Fibroblast of gingiva (primary cell): ENCODE results near the gene DLX3.
"Not testable (repeated sequence)": the region's sequence is repeated elsewhere in the genome, so short reads cannot be mapped to it uniquely, and the experiment has no call there.

Experiments
- DNase-seq: peaks from one replicate; pipeline ENCODE4 v3.0.0-alpha.2; 2011; ENCODE audit warnings: low read depth

DLX3 gene

DNA sequence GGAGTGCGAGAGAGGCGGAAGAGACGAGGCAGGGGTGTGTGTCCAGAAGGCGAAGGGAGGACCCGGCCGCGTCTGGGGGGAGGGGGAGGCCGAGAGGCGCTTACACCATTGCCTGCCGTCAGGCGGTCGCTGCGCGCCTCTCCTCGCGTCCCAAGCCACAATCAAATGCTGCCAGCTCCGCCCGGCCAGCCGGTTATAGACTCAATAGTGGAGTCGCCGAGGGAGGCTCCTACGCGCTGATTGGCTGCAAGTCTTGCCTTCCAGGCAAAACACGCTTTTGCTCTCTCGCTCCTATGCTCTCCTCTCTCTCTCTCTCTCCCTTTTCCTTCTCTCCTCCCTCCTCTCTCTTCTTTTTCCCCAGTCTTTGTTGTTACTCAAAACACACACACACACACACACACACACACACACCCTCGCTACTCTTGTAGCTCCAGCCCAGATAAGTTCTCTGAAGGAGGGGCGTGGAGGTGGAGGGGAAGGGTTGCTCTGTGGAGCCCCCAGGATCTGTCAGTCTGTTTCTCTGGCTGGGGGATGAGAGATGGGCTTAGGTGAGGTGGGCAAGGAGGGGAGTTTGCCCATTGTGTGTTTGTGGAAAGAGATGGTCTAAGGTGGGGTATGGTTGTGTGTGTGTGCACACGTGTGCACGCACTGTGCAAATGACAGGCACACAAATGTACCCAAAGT is at the start of gene DLX3:
TSS of gene DLX3 (minus strand) at position 170 of the 684 bp plus-strand sequence. CDS start 226 bp downstream, outside the sequence.
- peak; percentile 72 for DNase-seq

DNA sequence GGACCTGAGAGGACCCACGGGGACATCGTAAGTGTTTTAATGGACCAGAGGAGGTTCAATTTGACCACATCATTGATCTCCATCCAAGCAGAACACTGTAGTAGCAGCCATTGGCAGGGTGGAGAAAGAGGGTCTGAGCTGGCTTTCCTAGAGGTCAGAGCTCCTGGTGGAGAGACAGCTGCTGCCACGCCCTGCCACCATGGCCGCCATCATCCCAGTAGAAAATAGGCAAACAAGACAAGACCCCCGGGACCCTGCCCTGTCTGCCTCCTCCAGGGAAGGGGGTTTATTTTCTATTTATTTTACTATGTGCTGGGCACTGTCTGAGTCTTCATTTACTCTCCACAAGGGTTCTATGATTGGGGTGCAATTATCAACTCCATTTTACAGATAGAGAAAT is 49.5 kb upstream of the DLX3 start:
- DNase-seq = no peak

DNA sequence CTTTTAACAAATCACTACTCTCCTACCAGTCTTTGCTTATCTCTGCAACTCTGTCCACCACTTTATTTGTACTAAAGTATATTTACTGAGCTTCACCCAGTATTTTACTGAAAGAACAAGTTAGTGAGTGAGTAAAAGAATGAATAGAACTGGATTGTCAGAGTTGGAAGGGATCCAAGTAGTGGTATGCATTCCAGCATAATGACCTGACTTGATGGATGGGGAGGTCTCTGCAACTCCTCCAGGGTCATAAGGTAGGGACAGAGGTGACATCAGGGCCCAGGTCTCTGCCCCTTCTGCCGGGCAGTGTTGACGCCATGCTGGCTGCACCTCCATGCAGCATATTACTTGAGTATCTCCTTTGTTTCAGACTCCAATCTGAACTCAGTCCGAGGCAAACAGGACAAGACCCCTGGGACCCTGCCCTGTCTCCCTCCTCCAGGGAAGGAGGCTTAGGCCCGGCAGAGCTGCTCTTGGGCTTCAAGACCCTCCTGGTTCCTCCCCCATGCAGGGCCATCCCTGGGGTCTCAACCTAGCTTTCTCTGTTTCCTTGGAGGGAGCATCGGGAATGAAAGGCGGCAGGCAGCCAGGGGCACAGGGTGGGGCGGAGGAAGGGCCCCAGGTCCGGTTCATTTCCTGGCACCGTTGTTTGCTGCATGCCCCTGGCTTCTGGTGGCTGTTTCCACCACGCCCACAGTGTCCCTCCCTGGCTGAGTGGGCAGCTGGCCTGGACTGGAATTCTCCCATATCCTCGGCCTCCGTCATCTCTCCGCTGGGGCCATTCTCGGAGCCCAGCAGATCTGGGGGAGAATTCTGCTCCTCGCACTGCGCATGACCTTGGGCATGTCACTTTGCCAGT is 48.5 kb upstream of the DLX3 start:
- DNase-seq = no peak

- no peak for DNase-seq
Measured at GRCh38 chr17:50042211-50042610, 47.2 kb upstream of the DLX3 start.

DNA sequence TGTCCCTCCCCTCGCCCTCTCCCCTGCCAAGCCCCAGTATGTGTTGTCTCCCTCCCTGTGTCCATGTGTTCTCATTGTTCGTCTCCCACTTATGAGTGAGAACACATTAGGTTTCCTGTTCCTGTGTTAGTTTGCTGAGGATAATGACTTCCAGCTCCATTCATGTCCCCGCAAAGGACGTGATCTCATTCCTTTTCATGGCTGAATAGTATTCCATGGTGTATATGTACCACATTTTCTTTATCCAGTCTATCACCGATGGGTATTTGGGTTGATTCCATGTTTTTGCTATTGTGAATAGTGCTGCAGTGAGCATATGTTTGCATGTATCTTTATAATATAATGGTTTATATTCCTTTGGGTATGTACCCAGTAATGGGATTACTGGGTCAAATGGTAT is 45.5 kb upstream of the DLX3 start:
- not testable (repeated sequence) for DNase-seq

GRCh38 chr17:50039058-50039457 is 44.0 kb upstream of the DLX3 start:
- no peak for DNase-seq

GRCh38 chr17:50037321-50038107 is 42.5 kb upstream of the DLX3 start:
- peak; percentile 76 for DNase-seq

DNA sequence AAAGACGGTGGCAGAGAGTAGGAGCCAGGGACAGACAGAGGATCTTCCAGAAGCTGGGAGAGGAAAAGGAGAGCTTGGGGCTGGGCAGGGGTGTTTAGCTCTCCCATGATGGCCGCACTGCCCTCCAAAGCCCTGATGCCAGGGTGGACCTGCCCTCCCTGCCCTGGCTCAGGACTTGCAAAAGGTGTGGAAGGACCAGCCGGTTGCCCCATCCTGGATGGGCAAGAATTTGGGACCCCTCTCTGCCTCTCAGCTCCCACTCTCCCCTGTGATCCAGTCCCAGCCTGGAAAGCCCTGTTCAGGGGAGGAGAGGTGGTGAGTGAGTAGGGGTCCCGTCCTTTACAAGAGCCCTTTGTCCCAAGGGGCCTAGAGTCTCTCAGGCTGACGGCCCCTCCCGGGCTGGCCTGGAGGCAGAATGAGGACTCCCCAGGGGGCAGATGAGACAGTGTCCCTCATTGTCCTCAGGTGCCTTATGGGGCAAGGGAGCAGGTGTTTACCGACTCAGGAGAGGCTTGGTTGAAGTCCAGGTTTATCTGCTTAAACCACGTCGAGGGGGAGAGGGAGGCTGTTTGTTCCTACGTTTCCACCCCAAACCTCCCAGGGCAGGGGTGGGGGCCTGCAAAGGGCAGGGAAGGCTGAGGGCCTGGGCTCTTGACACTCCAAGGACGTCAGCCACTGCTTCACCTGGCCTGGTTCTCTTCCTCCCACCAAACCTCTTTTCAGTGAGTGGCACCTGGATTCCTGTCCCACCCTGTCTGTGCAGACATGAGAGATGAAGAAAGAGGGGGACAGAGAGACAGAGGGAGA is 41.6 kb upstream of the DLX3 start:
- DNase-seq = no peak

GRCh38 chr17:50035945-50036344 is 40.9 kb upstream of the DLX3 start:
- no peak for DNase-seq

DNA sequence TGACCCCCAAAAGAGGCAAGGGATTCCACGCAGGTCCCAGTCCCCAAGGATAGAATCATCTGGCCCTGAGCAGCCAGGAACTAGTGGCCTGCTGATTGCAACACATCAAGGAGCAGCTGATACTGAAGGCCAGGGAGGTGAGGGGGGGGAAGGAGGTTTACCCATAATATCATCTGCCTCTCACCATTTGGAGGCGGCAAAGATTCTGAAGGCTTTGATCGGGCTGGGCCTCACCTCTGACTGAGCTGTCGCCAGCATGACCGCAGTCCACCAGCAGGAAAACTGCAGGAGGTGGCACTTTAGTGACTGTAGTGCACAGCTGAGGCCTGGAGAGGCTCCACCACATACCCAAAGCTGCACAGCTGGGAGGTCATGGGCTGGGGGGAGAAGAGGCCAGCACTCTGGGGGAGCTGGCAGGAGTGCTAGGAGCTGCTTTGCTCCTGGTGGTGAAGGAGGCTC is 40.4 kb upstream of the DLX3 start:
- no peak for DNase-seq

DNA sequence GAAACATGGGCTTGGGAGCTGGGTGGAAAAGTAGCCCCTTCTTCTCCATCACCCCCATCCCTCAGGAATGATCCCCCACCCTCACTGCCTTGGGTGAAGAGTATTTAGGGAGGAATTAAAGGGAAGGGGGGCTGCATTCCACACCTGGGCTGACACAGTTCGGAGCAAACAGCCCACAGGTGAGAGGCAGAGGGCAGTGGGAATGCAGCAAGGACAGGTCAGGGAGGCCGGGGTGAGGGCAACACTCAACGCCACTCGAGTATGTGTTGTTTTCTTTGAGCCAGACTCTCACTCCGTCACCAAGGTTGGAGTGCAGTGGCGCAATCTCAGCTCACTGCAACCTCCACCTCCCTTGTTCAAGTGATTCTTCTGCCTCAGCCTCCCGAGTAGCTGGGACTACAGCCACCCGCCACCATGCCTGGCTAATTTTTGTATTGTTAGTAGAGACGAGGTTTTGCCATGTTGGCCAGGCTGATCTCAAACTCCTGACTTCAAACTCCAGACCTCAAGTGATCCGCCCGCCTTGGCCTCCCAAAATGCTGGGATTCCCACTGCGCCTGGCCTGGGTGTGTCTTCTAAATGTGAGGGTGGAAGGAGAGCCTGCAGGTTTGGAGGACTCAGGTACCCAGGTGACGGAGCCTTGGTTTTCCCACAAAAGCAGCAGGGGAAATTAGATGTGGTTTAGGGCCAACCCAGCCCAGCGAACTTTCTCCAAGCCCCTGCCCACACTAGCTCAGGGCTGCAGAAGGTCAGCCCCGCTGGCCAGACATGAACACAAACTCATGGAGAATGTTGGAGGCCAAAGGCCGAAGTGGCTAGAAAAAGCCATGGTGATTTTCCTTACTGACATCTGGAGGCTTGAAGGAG is 39.7 kb upstream of the DLX3 start:
- no peak for DNase-seq

GRCh38 chr17:50033316-50033715 is 38.3 kb upstream of the DLX3 start:
- peak; percentile 86 for DNase-seq

DNA sequence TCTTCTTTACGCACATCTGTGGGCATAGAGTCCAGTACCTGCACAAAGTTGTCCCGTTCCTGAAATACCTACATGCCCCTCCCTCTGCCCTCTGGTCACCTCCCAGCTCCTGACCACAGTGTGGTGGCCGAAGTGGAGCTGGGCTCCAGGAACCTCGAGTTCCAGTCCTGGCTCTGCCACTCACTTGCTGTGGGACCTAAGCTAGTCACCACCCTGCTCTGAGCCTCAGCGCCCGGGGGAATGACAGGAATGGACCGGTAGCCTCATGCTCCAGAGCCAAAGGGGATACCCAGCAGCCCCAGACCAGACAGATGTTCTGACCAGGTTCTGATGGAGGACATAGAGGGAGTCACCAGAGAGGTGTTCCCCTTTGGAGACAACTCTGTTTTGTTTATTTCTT is 34.2 kb upstream of the DLX3 start:
- DNase-seq = no peak

DNA sequence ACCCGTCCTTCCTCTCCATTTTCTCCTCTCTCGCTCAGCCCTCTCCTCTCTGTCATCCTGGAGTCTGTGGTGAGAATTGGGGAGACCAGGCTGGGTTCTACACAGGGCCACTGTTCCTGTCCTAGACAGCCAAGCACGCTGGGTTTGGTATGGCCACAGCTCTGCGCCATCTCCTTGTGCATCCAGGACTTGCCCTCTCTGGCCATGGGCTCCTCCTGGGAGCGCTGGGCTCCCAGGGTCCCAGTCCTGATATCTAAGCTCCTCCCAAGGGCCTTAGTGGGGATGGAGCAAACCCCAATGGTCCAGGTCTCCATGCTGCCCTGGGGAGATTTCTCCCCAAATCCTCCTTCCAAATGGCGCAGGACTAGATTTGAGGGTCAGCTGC is 33.7 kb upstream of the DLX3 start:
- DNase-seq = no peak

DNA sequence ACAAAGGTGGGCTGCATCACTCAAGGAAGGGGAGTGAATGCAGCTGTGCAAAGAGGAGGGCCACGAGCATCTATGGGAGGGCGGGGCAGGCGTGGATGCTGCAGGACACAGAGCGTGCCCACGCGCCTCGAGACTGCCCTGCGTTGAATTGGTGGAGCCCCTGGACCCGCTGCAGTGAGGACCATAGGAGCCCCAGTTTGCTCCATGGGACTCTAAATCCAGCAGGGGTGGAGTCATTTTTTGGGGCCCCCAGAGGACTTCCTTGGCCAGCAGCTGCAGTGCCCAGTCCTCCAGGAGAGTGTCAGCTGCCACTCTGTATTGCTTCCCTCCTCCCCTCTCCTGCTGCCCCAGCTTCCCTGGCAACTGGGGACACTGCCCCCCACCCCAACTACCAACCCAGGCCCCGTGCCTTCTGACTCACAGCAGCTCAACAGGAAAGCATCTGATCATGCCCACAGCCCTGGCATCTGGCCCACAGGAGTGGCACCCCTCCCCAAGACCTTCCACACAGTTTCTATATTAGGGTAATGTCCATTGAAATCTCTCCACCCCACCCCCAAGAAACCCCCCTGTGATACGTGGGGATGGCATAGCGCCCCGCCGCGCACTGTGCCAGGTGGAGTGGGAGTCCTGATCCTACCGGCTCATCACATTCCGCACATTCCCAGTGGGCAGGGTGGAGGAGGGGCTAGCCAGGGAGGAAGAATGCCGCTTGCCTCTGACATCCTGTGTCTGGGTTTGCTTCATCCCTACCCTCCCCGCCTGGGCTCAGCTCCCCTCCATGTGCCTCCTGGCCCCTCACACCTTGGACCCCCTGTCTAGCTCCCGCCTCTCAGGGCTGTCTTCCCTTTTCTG is 33.1 kb upstream of the DLX3 start:
- peak; percentile 71 for DNase-seq

DNA sequence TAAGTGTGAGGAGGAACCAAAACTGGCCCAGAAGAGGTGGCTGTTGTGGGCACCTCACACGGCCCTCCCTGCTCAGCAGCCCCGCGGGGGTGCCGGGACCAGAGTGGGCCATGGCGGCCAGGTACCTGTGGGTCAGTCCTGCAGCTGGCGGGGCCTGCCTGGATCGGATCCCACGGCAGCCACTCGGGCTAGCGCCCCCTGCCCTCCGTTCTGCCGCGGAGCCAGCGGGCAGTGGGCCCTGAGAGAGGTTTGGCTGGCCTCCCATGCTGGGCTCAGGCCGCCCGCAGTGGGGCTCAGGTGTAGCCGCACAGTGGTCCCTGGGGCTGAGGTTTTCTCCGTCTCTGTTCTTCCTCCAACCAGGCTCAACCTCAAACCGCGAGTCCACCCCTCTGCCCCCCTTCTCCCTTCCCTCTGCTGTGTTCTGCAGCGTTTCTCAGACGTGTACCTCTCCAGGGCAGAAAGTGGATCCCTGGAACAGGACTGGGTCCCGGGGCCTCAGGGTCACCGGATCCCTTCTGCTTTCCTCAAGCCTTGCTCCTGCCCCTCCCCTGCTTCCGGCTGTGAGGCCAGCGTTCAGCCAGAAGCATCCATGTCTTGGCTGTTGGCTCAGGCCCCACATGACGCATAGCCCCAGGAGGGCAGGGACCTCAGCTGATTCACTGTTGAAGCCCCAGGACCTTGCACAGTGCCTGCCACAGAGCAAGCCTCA is 32.3 kb upstream of the DLX3 start:
- peak; percentile 91 for DNase-seq

- peak; percentile 74 for DNase-seq
Measured at GRCh38 chr17:50026837-50027171, 31.8 kb upstream of the DLX3 start.

DNA sequence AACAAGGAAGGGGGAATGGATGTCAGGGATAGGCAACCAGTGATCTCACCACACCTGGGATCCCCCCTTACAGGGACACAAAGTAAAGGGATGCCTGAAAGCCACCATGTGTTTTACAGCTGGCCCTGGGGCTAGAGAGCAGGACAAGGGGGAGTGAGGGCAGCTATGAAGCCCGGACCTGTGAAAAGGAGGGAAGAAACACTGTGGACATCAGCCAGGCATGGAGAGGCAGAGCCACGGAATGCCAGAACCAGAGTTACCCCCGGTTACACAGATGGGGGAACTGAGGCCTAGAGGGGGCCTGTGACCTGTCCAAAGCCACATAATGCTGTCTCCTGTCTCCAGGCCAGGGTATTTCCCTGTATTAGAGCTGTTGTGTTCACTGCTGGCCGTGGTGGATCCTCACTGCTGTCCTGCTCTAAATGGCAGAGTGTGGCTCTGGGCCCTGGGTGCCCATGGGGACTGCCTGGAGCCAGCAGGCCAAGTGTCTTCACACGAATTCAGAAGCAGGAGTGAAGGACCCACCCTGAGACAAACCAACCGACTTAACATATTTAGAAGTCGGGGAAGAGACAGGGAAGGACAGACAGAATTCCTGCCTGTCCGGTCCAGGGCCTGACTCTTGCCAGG is 31.1 kb upstream of the DLX3 start:
- DNase-seq = no peak

- no peak for DNase-seq
Measured at GRCh38 chr17:50024808-50025207, 29.8 kb upstream of the DLX3 start.
